GM21360 (cell line): ENCODE results near the gene LRRC1.
A peak's percentile ranks its signal among the peaks of the same experiment; 100 is the strongest.
"Not testable (repeated sequence)": the region's sequence is repeated elsewhere in the genome, so short reads cannot be mapped to it uniquely, and the experiment has no call there.

Experiments
- ATAC-seq: cut with Tn5 transposase; IDR thresholded peaks from one replicate; pipeline ENCODE4 v1.9.1; 2021; ENCODE audit warnings: mild to moderate bottlenecking, moderate library complexity; ENCODE audit not compliant: unreplicated experiment

LRRC1 gene

DNA sequence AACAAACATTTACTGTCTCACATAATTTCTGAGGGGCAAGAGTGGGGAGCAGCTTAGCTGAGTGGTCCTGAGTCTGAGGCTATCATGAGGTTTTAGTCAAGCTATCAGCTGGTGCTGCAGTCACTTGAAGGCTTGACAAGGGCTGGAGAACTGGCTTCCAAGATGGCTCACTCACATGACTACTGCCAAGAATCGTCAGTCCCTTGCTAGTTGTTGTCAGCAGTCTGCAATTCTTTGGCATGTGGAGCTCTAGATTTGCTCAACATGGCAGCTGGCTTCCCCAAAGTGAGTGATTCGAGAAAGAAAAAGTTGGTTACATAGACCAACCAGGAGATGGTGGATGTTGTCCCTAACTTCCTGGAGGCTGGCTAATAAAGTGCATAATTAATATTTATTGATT, 2.8 kb upstream of the LRRC1 start:
- ATAC-seq, result no peak

DNA sequence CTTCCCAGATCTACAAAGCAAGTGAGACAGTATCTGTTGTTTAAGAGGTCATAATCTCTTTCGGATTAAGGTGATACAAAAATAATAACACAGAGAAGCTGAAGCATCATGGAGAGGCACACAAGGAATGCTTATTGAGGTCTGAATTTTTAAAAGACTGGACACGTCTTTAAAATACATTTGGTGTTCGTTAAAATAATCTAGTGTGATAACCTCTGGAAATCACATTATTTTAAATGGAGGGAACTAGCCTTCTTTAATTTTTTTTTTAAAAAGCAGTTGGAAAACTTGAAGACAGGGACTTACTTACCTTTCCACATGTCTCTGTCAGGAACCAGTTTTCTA, 1.9 kb upstream of the LRRC1 start:
- ATAC-seq, result no peak

DNA sequence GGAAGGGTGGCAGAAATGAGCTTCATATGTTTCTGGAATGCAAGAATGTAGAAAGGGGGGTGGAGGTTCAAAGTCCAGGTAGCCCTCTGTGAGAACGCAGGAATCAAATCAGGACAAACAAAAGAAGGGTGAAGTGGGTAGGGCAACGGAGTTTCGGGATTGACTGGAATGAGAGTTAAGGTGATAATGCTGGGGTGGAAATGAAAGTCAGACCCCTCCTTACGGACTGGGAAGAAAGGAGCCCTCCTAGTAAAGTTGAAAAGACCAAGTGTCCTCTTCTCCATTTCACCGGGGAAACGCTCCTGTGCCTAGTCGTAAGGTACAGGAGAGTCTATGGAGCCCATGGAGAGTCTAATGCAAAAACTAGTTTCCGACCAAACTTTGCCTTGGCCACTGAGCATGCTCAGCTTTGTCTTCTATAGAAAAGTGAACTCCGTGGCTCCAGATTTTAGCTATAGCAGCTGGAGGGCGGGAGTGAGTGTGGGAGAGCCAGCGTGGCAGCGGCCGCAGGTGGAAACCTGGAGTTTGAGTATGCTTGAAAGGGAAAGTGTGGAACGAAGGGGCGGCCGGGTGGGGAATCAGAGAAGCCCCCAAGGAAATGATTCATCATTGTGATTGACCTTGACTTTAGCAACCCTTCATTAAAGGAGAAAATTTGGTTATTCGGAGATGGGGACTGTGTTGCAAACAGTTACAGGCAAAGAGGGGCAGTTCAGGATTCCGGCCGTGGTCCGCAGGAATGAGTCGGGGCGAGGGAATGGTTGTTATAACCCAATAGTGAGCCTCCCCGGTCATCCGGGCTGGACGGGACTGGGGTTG, 1.3 kb upstream of the LRRC1 start:
- no peak for ATAC-seq

DNA sequence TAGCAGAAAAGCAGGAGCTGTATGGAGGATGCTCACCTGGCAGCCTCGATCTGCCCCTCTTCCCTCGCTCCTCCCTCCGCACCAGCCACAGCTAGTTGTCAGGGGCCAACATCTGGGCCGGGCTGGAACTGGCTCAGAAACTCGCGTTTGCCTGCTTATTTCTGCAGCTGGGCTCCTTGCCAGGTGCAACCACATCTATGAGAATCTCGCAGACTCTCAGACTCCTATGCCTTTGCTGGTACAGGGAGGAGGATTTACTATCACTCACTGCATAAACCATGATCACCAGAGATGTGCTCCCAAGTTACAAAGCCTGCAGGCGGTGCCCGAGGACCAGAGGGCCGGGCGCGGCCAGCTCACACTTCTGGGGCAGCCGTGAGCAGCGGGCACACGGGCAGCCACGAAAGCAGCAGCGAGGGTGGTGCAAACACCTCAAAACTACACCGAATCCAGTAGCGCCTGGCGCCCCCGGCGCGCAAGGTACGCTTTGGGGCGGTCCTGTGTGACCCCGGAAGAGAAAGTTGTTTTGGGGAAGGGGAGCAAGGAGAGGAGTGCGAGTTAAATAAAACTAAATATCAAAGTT, 577 bp upstream of the LRRC1 start:
- ATAC-seq, result peak; percentile 37

DNA sequence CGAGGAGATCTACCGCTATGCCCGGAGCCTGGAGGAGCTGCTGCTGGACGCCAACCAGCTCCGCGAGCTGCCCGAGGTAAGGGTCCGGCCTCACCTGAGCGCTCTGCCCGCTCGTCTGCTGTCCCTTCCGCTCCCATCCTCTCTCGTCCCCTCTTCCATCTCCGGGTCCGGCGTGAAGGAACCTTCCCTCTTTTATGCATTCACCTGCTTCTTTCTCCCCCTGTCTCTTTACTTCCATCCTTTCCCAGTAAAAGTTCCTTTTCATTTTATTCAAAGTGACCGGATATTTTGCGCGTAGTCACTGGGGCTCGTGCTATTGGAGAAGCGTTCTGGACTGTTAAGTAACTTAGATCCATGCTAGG, 516 bp downstream of the LRRC1 start:
- peak; percentile 25 for ATAC-seq

DNA sequence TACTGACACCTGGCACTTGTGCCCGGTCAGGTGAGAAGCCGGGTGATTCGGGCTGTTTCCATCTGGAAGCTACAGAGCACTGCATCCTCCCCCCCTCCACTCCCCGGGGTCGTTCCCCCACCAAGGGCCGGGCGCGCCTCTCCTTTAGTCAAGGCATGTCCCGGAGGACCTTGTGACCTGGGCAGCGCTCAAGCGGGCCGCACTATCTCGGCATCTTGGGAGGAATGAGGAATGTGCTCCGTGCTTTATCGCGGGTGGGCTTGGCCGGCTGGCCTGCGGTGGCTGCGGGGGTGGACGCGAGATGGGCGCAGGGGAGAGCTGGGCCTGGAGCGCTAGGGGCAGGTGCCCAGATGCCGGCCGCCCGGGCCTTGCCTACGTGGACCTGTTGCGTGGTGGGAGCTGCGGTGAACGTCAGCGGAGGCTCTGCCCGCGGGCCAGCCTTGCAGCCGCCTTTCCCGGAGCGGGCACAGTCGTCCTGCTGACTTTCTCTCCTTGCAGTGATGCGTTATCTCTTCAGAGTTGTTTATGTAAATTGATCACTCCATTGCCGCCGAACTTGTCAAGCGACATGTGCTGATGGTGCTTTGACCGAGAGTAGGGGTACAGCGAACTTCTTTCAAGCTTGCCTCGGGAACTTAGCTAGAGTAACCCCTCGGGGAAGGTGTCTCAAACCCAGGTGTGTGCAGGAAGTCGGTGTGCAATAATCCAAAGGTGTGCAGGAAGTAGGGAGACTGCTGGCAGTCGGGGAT, 1.1 kb downstream of the LRRC1 start:
- no peak for ATAC-seq

DNA sequence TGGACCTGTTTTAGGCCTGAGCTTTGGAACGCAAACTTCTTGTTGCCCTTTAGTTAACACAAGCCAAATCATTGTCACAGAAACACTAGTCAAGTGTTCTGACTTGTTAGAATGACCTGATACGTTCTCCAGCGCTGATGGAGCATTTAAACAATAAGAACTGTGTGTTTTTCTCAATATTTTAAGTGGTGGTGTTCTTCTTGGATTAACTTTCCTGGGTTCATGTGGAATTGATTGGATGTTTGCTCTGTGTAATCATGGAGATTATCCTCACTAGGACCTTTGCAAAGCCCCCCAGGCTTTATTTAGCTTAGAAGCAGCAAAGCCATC, 1.6 kb downstream of the LRRC1 start:
- ATAC-seq, result no peak

DNA sequence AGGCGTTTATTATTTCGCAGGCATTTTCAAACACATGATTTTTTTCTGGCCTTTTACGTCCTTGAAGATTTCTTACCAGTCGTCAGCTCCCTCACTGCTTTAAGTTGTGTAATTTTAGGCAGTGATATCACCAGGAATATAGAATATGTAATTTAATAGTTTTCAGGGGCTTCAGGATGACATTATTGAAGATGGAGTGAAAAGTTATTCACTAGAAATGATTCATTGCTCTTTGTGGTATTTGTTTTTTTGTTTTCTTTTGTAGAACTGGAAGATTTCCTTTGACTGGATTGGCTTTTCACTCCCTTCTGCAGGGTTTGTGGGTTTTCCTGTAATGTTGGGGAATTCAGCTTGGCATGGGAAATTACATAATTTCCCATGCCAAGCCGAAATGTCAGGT, 2.0 kb downstream of the LRRC1 start:
- ATAC-seq, result no peak

DNA sequence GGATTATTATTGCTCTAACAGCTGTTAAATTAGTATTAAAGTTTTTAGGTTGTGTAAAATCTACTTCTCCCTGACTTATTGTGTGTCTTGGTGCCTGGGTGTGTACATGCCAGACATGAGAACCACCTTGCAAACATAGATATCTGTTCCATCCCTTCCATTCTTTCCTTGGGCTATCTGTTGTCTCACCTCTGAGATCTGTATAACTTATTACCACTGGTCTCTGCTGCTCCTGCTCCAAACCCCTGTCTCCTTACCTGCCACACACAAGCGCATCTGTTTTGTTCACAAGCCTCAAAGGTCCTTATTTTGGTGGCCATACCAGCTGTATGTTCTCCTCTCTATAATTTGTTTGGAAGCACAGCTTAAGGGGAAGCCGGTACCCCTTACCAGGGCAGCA, 2.5 kb downstream of the LRRC1 start:
- ATAC-seq, result no peak

DNA sequence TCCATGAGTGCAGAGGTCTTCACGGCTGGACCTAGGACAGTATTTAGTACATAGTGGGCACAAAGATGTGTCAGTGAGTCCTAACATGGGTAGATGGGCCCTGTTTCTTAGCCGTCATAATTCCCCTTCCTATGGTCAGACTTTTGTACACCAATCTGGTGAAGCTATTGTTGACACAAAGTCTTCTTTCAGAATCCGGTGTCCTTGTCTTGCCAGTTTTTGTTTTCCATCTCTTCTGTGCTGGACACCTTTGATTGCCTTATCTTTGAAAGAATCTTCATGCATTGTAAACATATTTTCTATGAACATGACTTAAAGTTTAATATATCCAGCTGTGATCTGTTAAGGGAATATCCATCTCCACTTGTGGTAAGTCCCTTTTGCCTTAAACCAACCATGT, 4.5 kb downstream of the LRRC1 start:
- no peak for ATAC-seq

DNA sequence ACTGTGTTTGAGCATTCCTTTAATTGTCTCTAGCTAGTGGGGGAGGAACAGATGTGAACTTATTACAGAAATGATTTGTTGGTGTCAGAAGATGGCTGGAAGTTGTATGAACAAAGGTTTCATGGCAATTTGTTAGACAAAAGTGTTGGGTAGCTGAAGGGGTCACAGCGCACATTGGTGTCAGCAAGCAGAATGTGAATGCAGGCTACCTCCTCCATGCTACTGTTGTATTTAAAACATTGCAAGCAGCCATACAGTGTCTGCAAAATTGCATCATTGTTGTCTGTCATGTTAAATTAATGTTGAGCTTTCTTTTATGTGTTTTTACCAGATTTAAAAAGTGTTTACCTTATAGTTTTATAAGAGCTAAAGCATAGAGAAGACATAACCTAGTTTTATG, 6.2 kb downstream of the LRRC1 start:
- ATAC-seq, result no peak

DNA sequence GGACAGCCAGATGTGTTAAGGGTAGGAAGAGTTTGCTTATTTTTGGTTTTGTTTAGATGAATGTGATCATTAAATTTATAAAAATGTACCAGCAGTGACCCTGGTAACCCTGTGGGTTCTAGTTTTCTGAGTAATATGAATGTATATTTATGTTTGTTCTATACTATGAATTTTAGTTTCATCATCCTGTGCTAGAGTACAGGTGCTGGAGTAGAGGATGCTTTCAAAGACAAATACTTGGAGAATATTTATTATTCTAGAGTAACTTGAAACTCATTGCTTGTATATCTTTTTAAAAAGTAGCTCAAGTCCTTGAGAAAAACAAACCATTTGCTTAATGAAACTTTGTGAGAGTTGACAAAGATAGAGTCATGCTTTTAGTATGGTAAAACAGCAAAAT, 7.8 kb downstream of the LRRC1 start:
- no peak for ATAC-seq

DNA sequence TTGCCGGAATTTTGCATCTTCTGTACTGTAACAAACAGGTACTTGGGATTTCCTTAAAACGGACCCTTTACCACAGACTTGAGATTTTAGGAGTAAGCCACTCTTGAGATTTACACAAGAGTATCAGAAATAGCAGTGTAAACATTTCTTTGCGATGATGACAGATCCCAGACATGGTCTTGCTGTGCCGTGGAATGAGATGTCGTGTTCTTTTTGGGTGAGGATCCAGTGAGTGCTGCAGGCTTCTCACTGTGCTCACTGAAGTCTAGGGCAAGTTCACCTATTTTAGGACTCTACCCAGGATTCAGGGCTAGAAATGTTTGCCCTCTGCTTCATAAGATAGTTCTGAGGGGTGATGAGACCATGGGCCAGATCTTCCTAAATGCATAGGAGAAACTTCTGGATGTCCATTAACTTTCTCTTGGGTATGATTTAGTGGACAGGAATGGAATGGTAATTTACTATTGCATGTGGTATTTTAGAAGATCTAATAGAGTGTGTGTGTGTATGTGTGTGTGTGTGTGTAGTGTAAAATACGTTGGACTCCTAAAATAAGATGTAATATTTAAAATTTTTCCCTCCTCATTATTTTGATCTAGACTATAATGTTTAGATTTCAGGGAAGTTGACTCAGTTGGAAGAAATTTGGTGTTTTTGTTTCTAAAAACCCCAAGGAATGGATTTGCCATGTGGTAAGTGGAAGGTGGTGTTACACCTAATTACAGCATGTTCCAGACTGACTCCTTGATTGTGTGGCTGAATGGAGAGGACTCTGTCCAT, 8.5 kb downstream of the LRRC1 start:
- ATAC-seq, result no peak

DNA sequence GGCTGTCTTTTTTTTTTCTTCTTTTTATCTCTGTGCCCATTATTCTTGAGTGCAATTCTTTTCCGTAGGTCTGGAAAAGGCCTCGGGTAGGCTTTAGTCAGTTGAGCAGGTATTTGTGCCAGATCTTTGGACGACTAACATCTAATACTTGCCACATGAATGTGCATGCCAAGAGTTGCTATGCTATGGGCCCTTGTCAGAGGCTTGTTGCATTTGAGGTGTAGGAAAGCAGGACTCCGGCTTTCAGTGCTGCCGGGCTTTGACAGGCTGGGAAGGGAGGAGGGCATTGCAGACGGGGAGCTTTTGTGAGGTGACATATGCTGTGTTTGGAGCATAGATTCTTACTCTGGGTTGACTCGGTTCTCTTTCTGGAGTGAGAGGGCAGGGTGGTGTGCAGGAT, 10.2 kb downstream of the LRRC1 start:
- ATAC-seq, result no peak

DNA sequence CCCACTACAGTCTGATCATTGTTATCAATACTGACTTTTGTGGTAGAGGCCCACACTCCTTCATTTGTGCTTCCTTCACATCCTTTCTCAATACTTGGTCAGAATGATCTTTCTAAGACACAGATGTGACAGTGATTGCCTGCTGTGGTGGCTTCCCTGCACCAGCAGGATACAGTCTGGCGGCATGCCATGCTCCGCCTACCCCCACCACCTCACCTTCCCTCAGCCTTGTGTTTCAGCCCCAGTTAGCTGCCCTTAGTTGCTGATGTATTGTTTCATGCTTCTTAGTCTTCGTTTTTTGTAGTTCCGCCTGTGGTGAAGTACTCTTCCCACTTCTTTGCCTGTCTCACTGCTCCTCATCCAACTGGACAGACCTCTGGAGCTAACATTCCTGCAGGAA, 10.9 kb downstream of the LRRC1 start:
- no peak for ATAC-seq

DNA sequence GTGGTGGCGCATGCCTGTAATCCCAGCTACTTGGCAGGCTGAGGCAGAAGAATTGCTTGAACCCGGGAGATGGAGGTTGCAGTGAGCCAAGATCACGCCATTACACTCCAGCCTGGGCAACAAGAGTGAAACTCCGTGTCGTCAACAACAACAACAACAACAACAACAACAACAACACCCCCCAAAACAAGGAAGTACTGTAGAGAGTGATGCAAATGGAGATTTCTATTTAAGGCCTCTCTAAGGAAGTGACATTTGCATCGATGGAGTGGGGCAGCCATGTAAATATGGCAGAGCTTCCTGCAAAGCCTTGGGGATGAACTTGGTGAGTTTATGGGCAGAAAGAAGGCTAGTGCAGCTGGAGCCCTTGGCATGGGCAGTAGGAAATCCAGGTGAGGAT, 12.8 kb downstream of the LRRC1 start:
- ATAC-seq, result not testable (repeated sequence)

DNA sequence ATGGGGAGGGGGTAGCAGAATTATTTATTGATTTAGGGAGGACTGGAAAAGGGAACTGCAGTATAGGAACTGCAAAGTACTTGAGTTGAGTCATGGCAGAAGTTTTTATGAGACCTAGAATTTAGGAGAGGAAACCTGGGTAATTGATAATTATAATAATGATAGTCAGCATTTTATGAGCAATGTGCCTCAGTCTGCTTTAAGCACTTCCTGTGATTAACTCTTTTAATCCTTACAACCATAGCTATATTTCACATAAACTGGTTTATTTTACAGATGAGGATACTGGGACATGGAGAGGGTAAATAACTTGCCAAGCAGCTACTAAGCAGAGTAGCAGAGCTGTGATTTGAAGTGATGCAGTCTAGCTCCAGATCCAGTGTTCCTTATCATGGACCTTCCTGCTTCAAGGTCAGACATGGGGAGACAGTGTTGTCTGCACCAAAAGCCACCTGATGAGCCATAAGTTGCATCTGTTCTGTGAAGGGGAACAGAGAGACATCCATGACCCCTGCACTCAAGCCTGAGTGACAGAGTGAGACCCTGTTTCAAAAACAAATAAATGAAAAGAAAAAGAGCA, 13.6 kb downstream of the LRRC1 start:
- ATAC-seq, result no peak

DNA sequence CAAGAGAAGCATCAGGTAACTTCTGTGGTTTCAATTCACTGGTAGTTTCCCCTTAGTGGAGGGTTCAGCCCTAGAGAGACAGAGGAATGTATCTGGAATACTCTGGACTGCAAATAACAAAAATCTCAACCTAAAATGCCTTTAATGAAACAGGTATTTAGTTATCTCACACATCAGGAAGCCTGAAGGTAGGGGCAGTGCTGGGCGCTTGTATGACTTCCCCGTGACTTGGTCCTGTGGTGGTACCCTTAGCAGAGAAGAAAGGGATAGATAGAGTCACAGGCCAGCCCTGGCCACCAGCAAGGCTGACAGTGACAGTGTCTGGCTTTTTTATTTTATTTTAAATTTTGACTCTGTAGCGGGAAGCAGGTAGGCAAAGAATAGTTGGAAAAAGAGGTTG, 14.9 kb downstream of the LRRC1 start:
- no peak for ATAC-seq

DNA sequence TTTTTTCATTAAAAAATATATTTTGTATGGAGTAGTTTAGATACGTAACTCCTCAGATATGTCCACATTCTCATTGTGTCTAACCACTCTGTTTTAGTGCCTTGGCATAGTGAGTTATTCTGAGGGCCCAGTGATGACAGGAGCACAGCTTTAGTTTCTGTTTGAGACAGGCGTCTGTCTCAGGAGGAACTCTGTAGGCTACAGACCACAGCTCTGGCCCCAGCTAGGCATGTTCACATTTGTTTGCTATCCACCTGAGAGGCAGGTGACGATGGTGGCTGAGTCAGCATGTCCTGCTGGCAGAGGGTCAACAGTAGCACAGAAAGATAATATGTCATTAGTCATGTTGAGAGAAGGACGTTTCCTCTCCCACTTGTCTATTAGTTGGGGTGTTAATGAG, 16.3 kb downstream of the LRRC1 start:
- ATAC-seq, result peak; percentile 87

DNA sequence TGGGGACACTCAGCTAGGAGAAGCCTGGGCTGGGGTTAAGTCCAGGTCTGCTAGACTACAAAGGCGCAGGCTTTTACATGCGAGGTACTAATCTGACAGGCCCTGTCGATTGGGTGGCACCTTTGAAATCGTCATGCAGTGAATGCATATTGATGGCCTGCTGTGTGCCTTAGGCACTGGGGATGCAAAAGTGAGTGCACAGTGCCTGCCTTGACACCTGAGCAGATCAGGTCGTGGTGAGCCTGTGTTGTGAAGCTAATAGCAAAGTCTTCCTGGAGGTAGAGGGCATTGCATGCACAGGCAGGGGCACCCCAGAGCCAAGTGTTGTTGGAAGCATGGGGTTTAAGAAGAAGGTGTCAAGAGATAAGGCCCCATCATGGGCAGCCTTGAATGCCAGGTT, 16.9 kb downstream of the LRRC1 start:
- no peak for ATAC-seq

DNA sequence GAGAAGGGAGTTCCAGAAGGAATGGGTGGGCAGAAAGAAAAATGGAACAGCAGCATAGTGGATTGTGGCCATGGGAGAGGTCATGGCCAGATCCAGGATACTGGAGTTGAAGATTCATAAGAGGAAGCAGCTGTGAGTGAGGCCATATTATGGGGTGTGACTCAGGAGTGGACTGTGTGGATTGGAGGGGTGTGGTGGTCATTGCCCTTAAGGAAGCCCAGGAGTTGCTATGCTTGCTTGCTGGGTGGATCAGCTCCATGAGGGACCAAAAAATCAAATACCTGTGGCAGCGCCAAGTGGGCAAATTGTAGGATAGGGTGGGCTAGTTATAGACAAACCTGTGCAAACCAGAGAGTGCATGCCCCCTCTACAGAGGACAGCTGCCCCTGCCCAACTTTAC, 18.3 kb downstream of the LRRC1 start:
- ATAC-seq, result no peak
